PC-9 (cell line): Measurements from ENCODE around the gene RASA1.

Experiments
- CTCF ChIP-seq: fragments of 200-600 bp; sonication (generic); conservative IDR thresholded peaks from 2 replicates; pipeline ENCODE4 v1.6.1; 2017; ENCODE audit warnings: mixed run types, antibody characterized with exemption, mild to moderate bottlenecking, moderate library complexity
- EZH2 ChIP-seq: fragments of 200-600 bp; sonication (generic); IDR thresholded peaks from 2 replicates; pipeline ENCODE4 v1.8.0; 2017; ENCODE audit warnings: antibody characterized with exemption, low read depth

DNA sequence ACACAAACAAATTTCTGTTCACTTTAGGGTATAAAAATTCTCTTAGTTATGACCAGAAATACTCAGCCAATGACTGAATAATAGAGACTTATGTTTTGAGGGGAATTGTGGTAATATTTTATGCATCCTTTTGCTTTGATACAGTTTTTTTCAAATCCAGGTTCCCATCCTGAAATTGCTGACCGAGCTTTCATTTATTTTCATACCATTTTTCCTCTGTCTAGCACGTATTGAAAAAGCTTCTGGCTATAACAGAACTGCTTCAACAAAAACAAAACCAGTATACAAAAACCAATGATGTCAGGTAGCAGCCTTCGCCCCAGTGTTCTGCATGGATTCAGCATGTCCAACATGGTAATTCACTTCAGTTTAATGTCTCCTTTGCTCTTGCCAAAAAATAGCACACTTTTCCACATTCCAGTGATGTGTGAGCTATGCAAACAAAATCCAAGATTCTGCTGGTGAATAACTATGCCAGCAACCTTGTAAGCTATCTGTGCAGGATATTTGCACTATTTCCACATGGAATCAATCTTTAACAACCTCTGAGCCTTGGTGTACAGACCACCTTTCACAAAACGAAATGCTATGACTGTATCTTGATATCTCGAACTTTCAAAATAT is 123.0 kb downstream of the RASA1 start:
- TF ChIP-seq CTCF (no peak), EZH2 (no peak)
